Activated CD4-positive, alpha-beta T cell treated with anti-CD3 and anti-CD28 coated beads, Interleukin-2, amount 50 U/mL, for 48 hours (primary cell): ENCODE data around the gene GAS2.
A peak's percentile ranks its signal among the peaks of the same experiment; 100 is the strongest.
"Not testable (repeated sequence)": the region's sequence is repeated elsewhere in the genome, so short reads cannot be mapped to it uniquely, and the experiment has no call there.

Experiments used
- DNase-seq, 2 experiments: peaks; one replicate each; pipeline ENCODE4 v3.0.0-alpha.2; 2020

The GAS2 gene

DNA sequence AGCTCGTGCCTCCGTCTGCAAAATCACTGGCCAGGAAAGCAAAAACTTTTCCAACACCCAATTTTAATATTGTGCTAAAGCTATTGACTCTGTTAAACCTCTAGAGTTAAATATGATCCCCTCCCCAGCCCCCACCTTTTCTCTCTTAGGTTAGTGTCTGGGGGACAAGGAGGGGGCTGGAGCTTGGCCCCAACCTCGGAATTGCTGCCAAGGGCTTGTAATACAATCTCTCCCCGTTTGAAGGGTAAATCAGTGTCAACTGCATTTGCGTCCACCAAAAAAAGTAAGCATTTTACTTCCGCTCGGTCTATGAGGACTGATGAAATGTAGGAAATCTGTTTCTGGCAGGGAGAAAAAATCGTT lies at the start of gene GAS2:
Gene GAS2, plus strand, starts transcription at position 287 of the 363 bp plus-strand sequence. CDS start 8,259 bp downstream, outside the sequence.
- DNase-seq = no peak

DNA sequence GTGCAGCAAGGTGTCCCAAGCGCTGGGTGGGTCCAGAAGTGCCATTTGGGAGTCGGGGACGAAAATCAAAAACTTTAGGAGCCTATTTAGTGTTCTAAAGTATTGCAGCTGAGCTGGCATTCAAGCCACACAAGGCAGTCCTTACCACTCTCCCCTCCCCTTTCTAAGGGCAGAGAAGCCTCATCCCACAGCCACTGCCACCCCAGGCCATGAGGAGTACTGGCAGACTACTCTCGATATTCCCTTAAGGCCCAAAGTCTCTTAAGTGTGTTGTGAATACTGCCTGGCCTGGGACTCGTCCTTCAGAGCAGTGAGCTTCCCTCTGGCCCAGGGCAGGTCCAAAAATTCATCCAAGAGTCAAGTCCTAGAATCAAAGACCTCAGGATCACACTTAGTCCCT lies 48.5 kb upstream of the GAS2 start:
- no peak for DNase-seq

DNA sequence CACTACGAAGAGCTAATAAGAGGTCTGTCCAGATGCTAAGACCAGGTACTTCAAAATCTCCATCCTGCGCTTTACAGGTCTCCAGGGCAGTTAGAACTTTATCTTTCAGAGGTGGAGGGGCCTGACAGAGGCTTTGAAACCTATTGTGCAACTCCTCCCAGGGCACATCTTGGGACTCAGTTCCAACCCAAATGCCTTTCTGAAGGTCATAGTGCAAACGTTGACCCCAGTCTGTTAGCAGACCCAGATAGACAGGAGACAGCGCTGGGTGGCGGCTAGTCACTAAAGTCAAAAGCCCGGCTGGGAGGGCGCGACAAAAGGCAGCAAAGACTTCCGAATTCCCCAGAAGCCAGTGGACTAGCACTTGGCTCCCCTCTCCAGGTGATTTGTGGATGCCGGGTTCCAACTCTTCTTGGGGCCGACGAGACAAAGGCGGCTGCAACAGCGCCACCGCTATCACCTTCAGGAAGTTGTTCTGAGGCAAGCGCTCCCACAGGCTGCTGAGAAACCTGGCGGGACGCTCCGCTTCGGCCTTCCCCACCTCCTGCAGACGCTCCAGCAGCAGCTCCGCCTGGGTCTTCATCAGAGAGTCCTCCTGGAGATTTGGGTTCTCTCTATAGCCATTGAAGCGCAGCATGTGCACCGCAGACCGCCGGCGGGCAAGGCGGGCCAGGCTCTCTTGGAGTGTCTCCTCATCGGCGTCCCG lies 41.5 kb upstream of the GAS2 start:
- DNase-seq = peak; percentile 62 to 70

DNA sequence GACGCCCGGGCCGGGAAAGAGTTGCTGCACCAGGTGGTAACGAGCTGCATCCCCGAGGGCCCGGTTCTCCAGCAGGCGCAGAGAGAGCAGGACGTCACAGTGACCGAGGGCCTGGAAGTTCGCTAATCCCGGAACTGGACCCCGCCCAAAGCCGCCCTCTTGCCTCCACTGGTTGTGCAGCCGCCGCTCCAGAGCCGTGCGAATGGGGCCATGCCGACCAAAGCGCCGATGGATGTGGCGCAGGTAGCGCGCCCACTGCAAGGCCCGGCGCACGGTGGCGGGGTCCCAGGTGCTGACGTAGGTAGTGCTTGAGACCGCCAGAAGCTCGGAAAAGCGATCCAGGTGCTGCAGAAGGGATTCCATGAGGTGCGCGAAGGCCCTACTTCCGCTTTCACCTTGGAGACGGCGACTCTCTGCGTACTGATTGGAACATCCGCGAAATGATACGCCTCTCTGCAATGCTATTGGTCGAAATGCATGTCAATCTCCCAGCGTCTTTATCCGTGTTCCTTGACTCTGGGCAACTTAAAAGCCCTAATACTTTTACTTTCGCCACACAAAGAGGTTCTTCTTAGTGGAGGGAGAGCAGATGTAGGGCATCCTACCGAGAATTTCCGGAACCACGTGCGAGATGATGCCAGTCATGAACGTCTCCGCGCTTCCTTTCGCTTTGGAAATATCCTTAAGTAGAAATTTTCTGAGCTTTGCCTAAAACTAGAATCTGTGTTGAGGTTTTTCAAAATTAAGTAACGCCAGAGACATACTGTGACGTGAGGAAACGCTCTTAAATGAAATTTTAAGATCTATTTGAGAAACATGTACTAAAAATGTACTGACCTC lies 40.7 kb upstream of the GAS2 start, which contains the start of gene FANCF:
Gene FANCF, minus strand, starts transcription at position 376 of the 840 bp plus-strand sequence. Its CDS starts 13 bp downstream, at position 363.
- DNase-seq = peak; percentile 88 to 94

DNA sequence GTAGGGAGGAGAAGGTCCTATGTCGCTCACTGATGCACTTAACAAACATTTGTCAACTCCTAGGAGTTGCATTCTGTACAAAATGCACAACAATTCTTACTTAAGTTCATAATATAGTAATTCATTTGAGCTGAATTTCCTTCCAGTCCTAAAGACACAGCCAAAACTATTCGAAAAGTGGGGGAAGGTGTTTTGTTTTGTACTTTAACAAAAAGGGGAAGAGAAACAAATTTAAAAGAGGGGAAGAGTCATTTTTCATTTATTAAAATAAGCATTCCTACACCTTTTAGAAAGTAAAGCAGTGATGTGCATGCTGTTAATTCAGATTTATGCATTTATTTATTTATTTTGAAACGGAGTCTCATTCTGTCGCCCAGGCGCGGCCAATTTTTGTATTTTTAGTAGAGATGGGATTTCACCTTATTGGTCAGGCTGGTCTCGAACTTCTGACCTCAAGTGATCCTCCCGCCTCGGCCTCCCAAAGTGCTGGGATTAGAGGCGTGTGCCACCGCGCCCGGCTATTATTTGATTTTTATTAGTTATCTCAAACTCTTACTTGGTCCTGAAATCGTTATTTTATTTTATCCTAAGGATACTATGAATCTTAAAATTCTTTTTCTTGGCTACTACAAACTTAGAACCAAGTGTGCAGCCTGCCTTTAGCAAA lies 39.7 kb upstream of the GAS2 start:
- no peak for DNase-seq

DNA sequence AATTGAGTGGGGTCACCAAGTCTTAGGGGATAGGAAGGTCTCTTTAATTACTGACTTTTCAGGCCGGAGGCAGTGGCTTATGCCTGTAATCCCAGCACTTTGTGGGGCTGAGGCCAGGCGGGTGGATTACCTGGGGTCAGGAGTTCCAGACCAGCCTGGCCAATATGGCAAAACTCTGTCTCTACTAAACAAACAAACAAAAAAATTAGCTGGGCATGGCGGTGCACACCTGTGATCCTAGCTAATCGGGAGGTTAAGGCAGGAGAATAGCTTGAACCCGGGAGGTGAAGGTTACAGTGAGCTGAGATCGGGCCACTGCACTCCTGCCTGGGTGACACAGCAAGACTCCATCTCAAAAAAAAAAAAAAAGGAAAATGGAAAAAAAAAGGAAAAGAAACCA lies 39.0 kb upstream of the GAS2 start:
- DNase-seq = no peak

DNA sequence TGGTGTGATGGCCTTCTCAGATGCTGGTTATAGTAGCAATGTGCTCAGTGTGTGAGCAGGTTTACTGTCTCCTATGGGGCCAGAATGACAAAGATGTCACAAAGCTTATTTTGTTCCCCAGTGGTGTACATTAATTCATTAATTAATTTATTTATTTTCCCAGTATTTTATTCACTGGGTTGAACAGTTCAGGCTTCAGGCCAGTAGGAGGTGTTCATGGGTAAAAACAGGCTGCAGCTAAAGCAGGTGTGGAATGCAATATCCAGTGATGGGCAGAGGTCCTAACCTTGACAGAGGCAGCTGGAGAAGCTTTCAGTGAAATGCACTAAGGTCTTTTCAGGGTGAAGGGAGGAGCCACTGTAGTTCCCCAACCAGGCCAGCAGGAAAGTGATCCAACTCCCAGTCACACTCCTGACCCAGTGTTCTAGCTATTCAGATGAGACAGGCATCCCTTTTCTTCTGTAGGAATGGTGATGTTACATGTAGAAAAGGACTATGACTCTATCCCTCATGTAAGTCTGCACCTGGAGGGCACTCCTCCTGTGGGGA lies 33.0 kb upstream of the GAS2 start:
- no peak for DNase-seq

DNA sequence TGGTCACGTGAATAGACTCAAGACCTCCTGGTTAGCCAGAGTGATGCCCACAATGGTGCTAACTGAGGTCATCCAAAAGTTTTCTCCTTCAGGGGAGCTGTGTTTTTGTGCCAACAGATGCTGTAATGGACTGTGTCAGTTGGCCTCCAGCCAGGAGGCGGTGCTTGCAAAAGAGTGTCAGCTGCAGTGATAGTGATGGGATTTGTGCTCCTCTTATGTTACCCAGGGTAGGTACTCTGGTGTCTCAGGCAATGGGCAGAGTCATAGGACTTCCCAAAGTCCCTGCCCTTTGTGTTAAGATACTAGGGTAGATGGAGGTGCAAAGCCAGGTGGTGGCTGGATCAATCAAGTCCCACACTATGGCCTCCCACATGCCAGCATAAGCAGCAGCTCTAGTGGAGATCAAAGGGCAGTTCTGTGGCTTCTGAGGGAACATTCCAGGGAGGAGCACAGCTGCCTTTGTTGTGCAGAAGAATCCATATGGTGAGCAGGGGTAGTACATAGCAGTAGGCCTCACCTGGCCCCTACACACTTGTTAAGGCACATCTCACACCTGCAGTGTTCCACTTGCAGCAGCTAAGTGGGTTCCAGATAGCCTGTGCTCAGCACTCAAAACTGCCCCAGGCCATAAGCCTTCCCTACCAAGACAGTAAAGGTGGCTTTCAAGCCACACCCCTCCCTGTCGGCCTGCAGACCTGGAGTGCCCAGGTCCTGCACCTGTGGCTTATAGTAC lies 31.3 kb upstream of the GAS2 start:
- DNase-seq = no peak

DNA sequence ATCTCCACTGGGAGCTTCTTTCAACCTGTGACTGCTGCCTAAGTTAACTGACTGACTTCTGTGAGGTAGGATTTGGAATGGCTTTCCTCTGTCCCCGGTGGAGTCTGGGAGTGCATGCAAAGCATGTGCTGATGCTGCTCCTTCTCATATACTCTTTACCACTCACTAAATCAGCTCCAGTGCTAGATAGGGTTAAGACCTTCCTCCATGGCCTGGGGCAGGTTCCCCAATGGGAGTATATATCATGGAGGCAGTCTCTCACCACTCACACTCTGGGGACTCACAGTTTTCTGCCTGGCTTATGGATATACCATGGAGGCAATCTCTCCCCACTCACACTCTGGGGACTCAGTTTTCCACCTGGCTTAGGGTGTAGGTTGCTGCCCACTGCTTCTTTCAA lies 30.7 kb upstream of the GAS2 start:
- no peak for DNase-seq

DNA sequence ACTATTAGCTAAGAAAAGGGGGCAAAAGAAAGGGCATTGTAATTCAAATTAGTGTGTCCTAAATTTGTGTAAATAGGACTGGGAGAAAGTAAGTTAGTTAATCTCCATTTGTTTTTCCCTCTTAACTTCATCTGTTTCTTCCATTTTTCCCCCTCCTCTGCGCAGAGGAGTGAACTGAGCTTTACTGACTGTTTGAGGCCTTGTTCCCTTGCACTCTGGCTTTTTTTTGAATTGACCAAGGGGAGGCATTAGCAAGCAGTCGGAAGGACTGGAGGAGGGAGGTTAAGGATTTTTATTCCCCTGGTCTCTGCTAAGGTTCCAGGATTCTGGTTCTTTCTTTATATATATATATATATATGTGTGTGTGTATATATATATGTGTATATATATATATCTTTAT lies 25.5 kb upstream of the GAS2 start:
- DNase-seq = no peak

DNA sequence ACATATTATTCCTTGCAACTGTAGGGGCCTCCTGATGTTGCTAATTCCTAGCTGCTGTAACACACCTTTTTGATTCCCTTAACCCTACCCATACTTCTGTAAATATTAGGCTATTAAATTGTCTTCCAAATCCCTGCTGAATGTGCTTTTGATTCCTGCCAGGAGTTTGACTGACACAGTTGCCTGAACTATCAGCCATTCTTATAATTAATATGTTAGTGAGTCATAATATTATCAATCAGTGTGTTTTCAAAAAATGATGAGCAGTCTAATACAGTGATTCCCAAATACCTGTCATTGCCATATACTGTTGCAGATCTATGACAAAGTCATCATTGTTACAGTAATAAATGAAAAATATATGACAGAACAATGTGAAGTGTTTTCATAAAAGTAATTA lies 24.9 kb upstream of the GAS2 start:
- DNase-seq = no peak

DNA sequence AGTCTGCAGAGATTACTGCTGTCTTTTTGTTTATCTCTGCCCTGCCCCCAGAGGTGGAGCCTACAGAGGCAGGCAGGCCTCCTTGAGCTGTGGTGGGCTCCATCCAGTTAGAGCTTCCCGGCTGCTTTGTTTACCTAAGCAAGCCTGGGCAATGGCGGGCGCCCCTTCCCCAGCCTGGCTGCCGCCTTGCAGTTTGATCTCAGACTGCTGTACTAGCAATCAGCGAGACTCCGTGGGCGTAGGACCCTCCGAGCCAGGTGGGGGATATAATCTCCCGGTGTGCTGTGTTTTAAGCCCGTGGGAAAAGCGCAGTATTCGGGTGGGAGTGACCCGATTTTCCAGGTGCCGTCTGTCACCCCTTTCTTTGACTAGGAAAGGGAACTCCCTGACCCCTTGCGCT lies 14.1 kb upstream of the GAS2 start:
- not testable (repeated sequence) for DNase-seq

DNA sequence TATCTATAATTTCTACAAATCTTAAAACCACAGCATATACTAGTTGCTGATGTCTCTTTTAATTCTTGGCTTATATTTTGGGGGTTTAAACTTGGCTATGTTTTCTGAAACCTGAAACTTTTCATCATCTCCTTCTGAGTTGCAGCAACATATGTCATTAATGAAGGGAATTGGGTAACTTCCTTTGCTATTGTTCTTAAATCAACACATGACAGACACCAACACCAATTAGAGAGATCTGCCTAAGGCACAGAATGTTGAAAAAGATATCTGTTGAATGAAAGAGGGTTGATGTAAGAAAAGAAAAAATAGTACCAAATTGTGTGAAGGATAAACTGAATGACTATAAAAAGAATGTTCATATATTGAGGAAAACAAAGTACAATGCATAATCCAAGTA lies 10.3 kb upstream of the GAS2 start:
- no peak for DNase-seq

DNA sequence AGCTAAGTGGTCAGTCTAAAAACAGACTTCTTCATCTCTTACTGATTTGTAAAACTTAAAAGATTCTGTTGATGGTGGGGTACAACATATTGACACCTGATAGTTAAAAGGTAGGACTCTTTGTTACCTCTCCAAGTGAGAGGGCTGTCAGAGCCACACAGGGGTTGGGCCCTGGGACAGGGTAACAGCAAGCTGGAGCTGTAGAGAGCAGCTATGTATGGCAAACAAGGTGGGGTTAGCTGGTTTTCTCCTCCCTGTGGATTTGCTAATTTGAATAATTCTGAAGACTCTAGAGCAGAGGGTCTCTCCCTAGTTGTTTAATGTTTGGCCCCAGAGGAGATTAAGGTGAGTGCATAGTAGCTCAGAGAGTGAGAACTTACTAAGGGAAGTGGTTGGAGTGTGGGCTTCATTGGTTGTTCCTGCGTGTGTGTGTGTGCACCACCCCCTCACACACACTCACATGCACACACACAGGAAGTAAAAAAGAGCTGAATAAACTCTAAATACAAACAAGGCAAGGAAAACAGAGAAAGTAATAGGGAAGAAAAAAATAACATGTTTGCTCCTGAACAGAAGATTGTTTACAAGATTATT lies 9.2 kb upstream of the GAS2 start:
- no peak for DNase-seq

DNA sequence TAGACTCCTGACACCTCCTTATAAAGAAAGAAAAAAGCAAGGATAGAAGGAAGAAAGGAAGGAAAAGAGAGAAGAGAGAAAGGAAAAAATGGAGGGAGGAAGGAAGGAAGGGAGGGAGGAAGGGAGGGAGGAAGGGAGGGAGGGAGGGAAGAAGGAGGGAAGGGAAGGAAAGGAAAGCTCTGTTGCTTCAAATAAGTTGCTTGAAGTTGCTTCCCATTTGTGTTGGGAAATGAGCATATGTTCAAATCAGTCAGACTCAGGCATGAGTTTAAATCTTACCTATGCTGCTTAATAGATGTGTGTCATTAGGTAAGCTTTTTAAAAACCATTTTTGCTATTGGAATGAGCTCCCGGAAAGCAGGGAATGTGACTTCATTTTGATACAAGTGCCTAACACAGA lies 6.6 kb upstream of the GAS2 start:
- no peak for DNase-seq

DNA sequence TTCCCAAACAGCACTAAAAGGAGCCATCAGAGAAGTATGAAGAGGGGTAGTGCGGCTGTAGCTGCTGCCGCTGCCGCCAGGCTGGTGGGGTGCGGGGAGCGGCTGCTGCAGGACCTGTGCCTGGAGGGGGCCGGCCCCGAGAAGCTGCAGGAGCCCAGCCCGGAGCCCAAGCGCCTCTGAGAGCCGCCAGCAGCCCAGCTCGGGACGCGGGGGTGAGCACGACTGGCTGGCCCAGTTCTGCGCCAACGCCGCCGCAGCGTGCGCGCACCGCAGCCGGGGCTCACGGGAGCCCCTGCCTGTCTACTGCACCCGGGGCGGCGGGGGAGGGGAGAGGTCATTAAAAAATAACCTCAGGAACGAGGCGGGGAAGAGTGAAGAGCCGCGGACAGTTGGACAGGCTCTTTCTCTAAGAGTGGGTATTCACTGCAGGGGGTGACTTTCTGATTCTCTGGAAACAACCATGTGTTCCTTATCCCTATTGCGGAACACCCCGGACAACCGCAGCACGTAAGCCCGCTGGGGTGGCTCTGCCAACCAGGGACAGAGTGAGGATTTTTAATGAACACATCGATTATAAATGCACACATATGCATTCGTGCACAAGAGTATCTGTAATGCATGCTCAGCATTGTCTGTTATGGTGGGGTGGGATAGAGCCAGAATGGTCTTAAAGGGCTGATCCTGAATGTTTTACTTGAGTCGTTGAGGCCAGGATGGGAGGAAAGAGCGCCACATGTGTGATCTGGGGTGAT lies 453 bp downstream of the GAS2 start:
- peak in 1 of 2 experiments; percentile 14 for DNase-seq

DNA sequence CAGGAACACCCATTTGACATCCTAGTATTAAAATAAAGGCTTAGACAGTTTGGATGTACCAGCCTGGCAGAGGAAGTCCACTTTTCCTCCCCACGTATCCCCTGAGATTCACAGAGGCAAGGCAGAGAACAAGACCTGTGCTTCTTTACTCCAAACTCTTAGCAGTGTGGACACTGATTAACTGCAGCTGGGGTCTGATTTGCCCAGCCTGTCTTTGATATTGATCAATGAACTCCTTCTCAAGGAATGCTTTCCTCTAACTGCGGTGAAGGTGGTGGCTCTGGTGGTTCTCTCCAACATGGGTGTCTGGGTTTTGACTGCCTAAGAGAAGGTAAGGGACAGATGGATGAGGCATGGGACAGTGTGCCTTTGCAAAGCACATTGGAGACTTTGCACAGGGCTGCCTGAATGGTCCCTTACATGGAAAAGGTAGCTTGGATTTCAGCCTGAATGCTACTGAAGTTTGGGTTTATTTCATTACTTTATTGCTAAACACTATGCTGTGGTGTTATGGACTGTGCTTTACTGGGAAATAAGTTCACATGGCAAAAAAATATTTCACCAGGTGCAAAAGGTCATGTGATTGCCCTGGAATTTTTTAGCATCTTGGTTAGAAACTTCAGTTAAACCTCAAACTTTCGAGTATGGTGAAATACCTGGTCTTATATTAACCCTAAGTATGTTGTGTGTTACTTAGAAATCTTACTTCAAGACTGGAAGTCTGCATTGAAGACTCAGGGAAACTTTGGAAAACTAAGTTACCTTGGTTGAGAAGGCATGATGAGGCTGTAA lies 1.8 kb downstream of the GAS2 start:
- no peak for DNase-seq

DNA sequence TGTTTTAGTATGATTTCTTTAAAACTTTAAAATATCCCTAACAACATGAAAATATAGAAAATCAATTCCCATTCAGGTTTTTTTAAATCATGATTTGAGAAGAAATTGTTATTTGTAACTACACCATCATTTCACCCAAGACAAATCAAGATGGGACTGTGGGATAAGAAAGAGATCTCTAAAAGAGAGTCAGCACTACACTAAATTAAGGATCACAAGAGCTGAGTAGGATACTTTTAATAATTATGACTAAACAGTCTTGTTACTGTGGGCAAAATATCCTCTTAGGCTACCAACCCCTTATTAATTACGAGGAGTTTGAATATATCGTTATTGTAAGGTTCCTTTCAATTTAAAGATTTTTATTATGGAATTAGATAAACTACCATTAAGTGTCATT lies 3.0 kb downstream of the GAS2 start:
- no peak for DNase-seq

DNA sequence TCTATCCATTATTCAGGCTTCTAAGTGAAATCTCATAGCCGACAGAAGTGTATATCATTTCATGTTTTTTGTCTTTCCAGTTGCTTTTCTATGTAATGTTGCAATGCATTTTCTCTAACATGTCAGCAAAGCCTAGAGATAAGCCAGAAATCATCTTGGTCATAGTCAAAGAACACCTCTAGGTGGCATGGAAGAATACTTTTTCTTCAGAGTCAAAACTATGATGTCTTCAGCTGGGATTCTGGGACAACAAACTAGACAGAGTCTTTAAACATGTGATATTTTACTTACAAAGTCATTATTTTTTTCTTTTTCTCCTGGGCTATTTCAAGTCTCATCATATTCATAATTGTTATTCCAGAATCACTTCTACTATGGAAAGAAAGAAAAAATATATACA lies 4.4 kb downstream of the GAS2 start:
- DNase-seq = no peak

DNA sequence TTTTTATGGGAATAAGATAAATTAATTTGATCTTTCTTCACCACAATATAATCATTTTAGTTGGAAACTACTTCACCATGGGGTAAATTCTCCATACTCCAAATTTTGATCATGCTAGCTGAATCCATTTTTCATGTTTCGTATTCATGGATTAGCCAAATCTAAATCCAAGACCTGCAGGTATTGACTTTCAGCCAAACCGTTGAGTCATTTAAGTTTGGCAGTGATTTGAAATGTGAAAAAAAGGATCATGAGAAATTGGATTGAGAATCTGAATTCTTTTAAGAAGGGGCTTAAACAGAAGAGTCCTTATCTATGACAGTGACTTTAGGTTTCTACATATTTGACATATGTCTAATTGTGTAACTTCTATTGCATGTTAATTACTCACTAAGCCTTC lies 5.3 kb downstream of the GAS2 start:
- no peak for DNase-seq
